CD4-positive, alpha-beta memory T cell (primary cell): ENCODE measurements around the gene ZNF674. TPM values are rescaled to one million over a fixed set of nuclear protein-coding genes. Genes with fewer than 3 reads are reported as not detected.

Experiments used
- CTCF ChIA-PET: fragments of 350-600 bp; sonication (Branson Sonifier 250); formaldehyde crosslinking; loops from one replicate; lab custom pipeline; 2021; ENCODE audit warnings: inconsistent platforms; ENCODE audit not compliant: partially characterized antibody; lab: Charles Lee
- POLR2A ChIA-PET: fragments of 350-600 bp; sonication (Branson Sonifier 250); formaldehyde crosslinking; loops from one replicate; lab custom pipeline; 2021; ENCODE audit not compliant: partially characterized antibody; lab: Charles Lee
- DNase-seq, 5 donors: peaks; one replicate each; pipeline versions ENCODE4 v3.0.0 to v3.0.0-alpha.2; 2020 to 2022; ENCODE audit warnings: mixed read lengths in 1 of 5
- H3K27ac ChIP-seq: one replicate; pipeline ENCODE4 v1.7.0; 2013; ENCODE audit warnings: low read depth, low read length
- H3K27me3 ChIP-seq: 2 replicates; pipeline ENCODE4 v1.7.0; 2013; ENCODE audit warnings: mild to moderate bottlenecking, low read length, moderate library complexity; ENCODE audit not compliant: insufficient read depth
- H3K36me3 ChIP-seq: 2 replicates; pipeline ENCODE4 v1.7.0; 2013; ENCODE audit warnings: mild to moderate bottlenecking, low read length, moderate library complexity; ENCODE audit not compliant: insufficient read depth
- H3K4me1 ChIP-seq: 2 replicates; pipeline ENCODE4 v1.7.0; 2013; ENCODE audit warnings: mild to moderate bottlenecking, low read length, moderate library complexity; ENCODE audit not compliant: insufficient read depth
- H3K4me3 ChIP-seq, 2 donors: one replicate each; pipeline ENCODE4 v1.7.0; 2013; ENCODE audit warnings: low read length in 2 of 2, mild to moderate bottlenecking in 1 of 2
- H3K9me3 ChIP-seq, 2 donors: one replicate each; pipeline ENCODE4 v1.7.0; 2013; ENCODE audit warnings: low read length in 2 of 2, control low read depth in 1 of 2; ENCODE audit not compliant: control insufficient read depth in 1 of 2
- H3K27ac Mint-ChIP-seq, 7 donors: one replicate each; pipeline ENCODE4 v1.8.0; 2020 to 2021; ENCODE audit warnings: mixed read lengths in 7 of 7, mild to moderate bottlenecking in 6 of 7, inconsistent platforms in 3 of 7, moderate library complexity in 3 of 7
- H3K27me3 Mint-ChIP-seq, 2 donors: one replicate each; pipeline ENCODE4 v1.8.0; 2020 to 2021; ENCODE audit warnings: mixed read lengths in 2 of 2
- H3K36me3 Mint-ChIP-seq, 2 donors: one replicate each; pipeline ENCODE4 v1.8.0; 2020 to 2021; ENCODE audit warnings: mixed read lengths in 2 of 2, inconsistent platforms in 1 of 2, mild to moderate bottlenecking in 1 of 2
- H3K4me1 Mint-ChIP-seq, 4 donors: one replicate each; pipeline ENCODE4 v1.8.0; 2020 to 2021; ENCODE audit warnings: mixed read lengths in 4 of 4, mild to moderate bottlenecking in 1 of 4
- H3K4me3 Mint-ChIP-seq, 8 donors: one replicate each; pipeline ENCODE4 v1.8.0; 2020 to 2021; ENCODE audit warnings: mixed read lengths in 8 of 8, mild to moderate bottlenecking in 7 of 8, moderate library complexity in 6 of 8, inconsistent platforms in 3 of 8
- H3K9me3 Mint-ChIP-seq, 8 donors: one replicate each; pipeline ENCODE4 v1.8.0; 2020 to 2021; ENCODE audit warnings: mixed read lengths in 8 of 8, mild to moderate bottlenecking in 5 of 8, inconsistent platforms in 3 of 8, moderate library complexity in 1 of 8
- intact Hi-C: fragments of 100-400 bp; cut with micrococcal nuclease; formaldehyde crosslinking; loops from one replicate; pipeline ENCODE4 v1.15.1; 2023
- polyA plus RNA-seq, 2 donors: library from polyadenylated mRNA; unstranded; fragments of 300-500 nt; fragmentation: Illumina TruSeq; gene quantifications; one replicate each; pipeline ENCODE4 v1.2.3, GENCODE V29; 2021
- total RNA-seq, 2 experiments: library from RNA; stranded (reverse); gene quantifications; one replicate each; pipeline ENCODE4 v1.2.3, GENCODE V29; 2021

Gene ZNF674
- total RNA-seq (1 to 10 TPM; 6.0 to 8.6 TPM), polyA plus RNA-seq (1 to 10 TPM in 1 of 2 donors, under 1 TPM in 1; 0.22 to 1.4 TPM)

DNA sequence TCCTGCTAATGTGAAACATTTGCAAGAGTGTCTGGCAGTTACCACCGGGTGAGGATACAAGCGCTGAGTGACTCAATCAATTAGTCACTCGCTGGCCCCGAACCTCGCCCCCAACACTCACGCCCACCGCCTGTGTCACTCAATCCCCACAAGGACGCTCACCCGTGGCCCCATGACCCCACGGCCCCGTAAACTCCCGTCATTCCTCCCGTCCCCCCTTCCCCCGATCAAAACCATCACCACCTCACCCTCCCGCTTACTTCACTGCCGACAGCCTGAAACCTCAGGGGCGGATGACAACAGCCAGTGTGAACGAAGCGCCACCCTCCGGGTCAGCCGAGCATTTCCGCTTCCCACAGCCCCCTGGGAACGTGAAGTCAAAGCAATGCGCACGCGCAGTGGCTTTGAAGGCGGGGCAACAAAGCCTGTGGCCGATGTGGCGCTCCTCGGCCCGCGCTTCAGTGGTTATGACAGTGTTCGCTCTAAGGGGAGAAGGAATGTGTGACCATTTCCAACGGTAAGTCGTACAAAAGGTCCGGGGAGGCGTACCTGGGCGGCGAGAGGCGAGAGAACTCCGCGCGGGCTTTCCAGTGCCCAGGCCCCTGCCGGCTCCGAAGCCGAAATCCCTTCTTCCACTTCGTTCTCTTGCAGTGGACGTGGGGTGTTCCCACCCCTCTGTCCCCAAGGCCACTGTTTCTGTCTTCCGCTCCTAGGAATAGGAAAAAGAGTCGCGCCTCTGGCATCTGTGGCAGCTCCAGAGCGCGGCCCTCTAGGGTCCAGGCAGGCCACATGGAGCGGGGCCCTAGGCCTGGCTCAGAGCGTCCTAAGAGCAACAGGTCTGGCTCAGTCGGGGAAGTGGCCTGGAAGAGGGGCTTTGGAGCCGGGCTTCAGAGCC, at the start of gene ZNF674:
TSS of gene ZNF674 (minus strand) at position 311 of the 895 bp plus-strand sequence. CDS start 3,334 bp downstream, outside the sequence.
- H3K27me3 Mint-ChIP-seq: no peaks in the 10 kb centered on the region
- peak; percentile 91 to 97 (median 92) for DNase-seq
- H3K27ac ChIP-seq: peak within 1 kb of the TSS; percentile 94
- H3K4me1 ChIP-seq: peaks cover 29% of the 10 kb centered on the region
- H3K4me3 Mint-ChIP-seq: peak within 1 kb of the TSS; percentile 89 to 97 (median 94)
- ChIA-PET POLR2A (no interaction called here), CTCF (no interaction called here)
- peaks cover 4 to 18% of the 10 kb centered on the region in 2 donors for H3K36me3 Mint-ChIP-seq
- H3K4me3 ChIP-seq: peak within 1 kb of the TSS; percentile 61 to 81
- intact Hi-C loops: loop anchor here (1.0 to 2.0 kb wide), 2 partner anchors 28 to 99 kb away; partner anchors contain the start of gene CHST7
- peaks cover 0 to 2% (median 0%) of the 10 kb centered on the region in 8 donors for H3K9me3 Mint-ChIP-seq
- H3K4me1 Mint-ChIP-seq: peaks cover 14 to 35% (median 22%) of the 10 kb centered on the region in 4 donors
- H3K36me3 ChIP-seq: peaks cover 3% of the 10 kb centered on the region
- H3K27ac Mint-ChIP-seq: peak within 1 kb of the TSS; percentile 91 to 99 (median 98)
- H3K27me3 ChIP-seq: no peaks in the 10 kb centered on the region
- H3K9me3 ChIP-seq: no peaks in the 10 kb centered on the region

- DNase-seq: no peak
- no peaks in the 10 kb centered on the region for H3K36me3 ChIP-seq
- Mint-ChIP-seq H3K27me3 (no peaks in the 10 kb centered on the region), H3K36me3 (peaks cover 3 to 5% of the 10 kb centered on the region in 2 donors), H3K9me3 (no peaks in the 10 kb centered on the region), H3K27ac (peak overlapping the region in 5 of 7 donors; percentile 38 to 91 (median 58)), H3K4me1 (peaks cover 19 to 64% (median 44%) of the 10 kb centered on the region in 4 donors), H3K4me3 (peak overlapping the region in 7 of 8 donors; percentile 2 to 54 (median 42))
- intact Hi-C loops: no loop called here
- H3K4me3 ChIP-seq: no peak overlapping the region
- H3K27ac ChIP-seq: no peak overlapping the region
- ChIA-PET POLR2A (interaction anchor here (0.8 to 6.1 kb wide), 6 partner anchors 10 to 52 kb away, joined by 3 to 83 read pairs (median 6); partner anchors contain the start of gene CHST7), CTCF (interaction anchor here (1.2 to 6.5 kb wide), 4 partner anchors 9 to 52 kb away, joined by 3 to 39 read pairs (median 3); no protein-coding TSS in a partner anchor)
- H3K4me1 ChIP-seq: peaks cover 54% of the 10 kb centered on the region
- no peaks in the 10 kb centered on the region for H3K27me3 ChIP-seq
- no peaks in the 10 kb centered on the region for H3K9me3 ChIP-seq
Observed at GRCh38 chrX:46589977-46590723, 44.9 kb upstream of the ZNF674 start.

DNA sequence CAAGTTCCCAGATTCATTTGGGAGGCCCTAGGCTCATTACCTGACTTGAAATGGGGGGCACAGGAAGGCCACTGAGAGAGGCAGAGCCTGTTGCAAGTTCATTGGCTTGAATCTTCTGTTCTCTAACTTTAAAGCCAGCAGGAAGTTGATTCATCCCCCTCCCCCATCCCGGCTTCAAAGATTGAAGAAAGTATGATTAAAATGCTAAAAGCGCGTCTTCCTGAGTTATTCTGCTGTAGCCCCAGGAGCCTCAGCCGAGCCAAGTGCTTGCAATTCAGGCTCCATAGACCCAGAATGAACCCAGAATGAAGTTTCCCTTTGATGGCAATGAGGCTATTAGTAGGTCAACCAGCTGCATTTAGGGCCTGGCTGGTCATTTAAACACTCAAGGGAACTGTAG, 43.0 kb upstream of the ZNF674 start:
- Histone ChIP-seq H3K9me3 (no peaks in the 10 kb centered on the region), H3K27me3 (no peaks in the 10 kb centered on the region), H3K4me3 (peak overlapping the region in 1 of 2 donors; percentile 6), H3K27ac (peak overlapping the region; percentile 47), H3K36me3 (no peaks in the 10 kb centered on the region), H3K4me1 (peaks cover 61% of the 10 kb centered on the region)
- ChIA-PET POLR2A (interaction anchor here (0.7 to 6.1 kb wide), 5 partner anchors 11 to 1810 kb away, joined by 3 to 83 read pairs (median 8); partner anchors contain the start of gene CHST7), CTCF (interaction anchor here (1.1 to 6.5 kb wide), 4 partner anchors 8 to 54 kb away, joined by 3 to 39 read pairs (median 8); no protein-coding TSS in a partner anchor)
- intact Hi-C loops: loop anchor here (1.0 kb wide), 1 partner anchor 15 kb away; the partner anchor contains the start of gene CHST7
- Mint-ChIP-seq H3K36me3 (peaks cover 5% of the 10 kb centered on the region in 2 donors), H3K27ac (peak overlapping the region; percentile 89 to 94 (median 91)), H3K9me3 (no peaks in the 10 kb centered on the region), H3K4me1 (peaks cover 23 to 68% (median 45%) of the 10 kb centered on the region in 4 donors), H3K27me3 (no peaks in the 10 kb centered on the region), H3K4me3 (peak overlapping the region; percentile 75 to 88 (median 80))
- peak in 4 of 5 donors; percentile 35 to 65 (median 38) for DNase-seq

GRCh38 chrX:46587753-46588171, 42.5 kb upstream of the ZNF674 start:
- ChIA-PET CTCF (interaction anchor here (1.1 to 6.5 kb wide), 5 partner anchors 9 to 54 kb away, joined by 3 to 39 read pairs (median 8); no protein-coding TSS in a partner anchor), POLR2A (interaction anchor here (0.8 to 6.1 kb wide), 5 partner anchors 11 to 30 kb away, joined by 3 to 83 read pairs (median 8); partner anchors contain the start of gene CHST7)

DNA sequence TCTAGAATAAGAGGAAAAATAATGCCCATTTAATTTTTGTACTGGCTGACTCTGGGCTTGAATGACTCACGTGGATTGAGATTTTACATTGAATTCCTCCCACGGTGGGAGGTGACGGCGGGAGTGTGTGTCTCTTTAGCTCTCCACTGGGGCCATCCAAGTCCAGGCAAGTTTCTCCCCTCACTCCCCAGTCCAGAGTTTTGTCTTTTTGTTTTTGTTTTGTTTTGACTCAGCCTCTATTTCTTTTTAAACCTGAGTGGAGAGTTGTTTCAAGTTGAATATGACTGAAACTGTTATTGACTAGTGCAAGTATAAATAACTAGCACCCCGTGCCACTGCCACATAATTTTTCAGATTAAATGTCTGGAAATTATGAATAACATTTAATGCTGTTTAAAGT, 41.9 kb upstream of the ZNF674 start:
- H3K36me3 Mint-ChIP-seq: peaks cover 5% of the 10 kb centered on the region in 2 donors
- no peaks in the 10 kb centered on the region for H3K27me3 Mint-ChIP-seq
- ChIA-PET POLR2A (interaction anchor here (0.8 to 6.1 kb wide), 5 partner anchors 10 to 30 kb away, joined by 3 to 83 read pairs (median 8); partner anchors contain the start of gene CHST7), CTCF (interaction anchor here (1.1 to 6.5 kb wide), 5 partner anchors 9 to 55 kb away, joined by 3 to 39 read pairs (median 8); no protein-coding TSS in a partner anchor)
- Histone ChIP-seq H3K27me3 (no peaks in the 10 kb centered on the region), H3K4me1 (peaks cover 68% of the 10 kb centered on the region), H3K27ac (peak overlapping the region; percentile 47), H3K9me3 (no peaks in the 10 kb centered on the region), H3K4me3 (peak overlapping the region in 1 of 2 donors; percentile 6), H3K36me3 (no peaks in the 10 kb centered on the region)
- peak overlapping the region; percentile 41 to 88 (median 58) for H3K4me3 Mint-ChIP-seq
- peak overlapping the region; percentile 28 to 91 (median 85) for H3K27ac Mint-ChIP-seq
- intact Hi-C loops: no loop called here
- no peaks in the 10 kb centered on the region for H3K9me3 Mint-ChIP-seq
- no peak for DNase-seq
- H3K4me1 Mint-ChIP-seq: peaks cover 25 to 73% (median 50%) of the 10 kb centered on the region in 4 donors

More at GRCh38 chrX:46587753-46588171, 42.5 kb upstream of the ZNF674 start:
- peaks cover 23 to 72% (median 47%) of the 10 kb centered on the region in 4 donors for H3K4me1 Mint-ChIP-seq
- no peaks in the 10 kb centered on the region for H3K36me3 ChIP-seq
- no peaks in the 10 kb centered on the region for H3K27me3 ChIP-seq
- H3K36me3 Mint-ChIP-seq: peaks cover 5% of the 10 kb centered on the region in 2 donors
- H3K27me3 Mint-ChIP-seq: no peaks in the 10 kb centered on the region
- peak overlapping the region; percentile 6 to 32 for H3K4me3 ChIP-seq
- peak overlapping the region; percentile 75 to 88 (median 80) for H3K4me3 Mint-ChIP-seq
- H3K9me3 Mint-ChIP-seq: no peaks in the 10 kb centered on the region
- no peaks in the 10 kb centered on the region for H3K9me3 ChIP-seq
- intact Hi-C loops: loop anchor here (1.0 kb wide), 1 partner anchor 14 kb away; the partner anchor contains the start of gene CHST7
- H3K27ac Mint-ChIP-seq: peak overlapping the region; percentile 89 to 94 (median 91)
- DNase-seq: no peak
- H3K27ac ChIP-seq: peak overlapping the region; percentile 47
- H3K4me1 ChIP-seq: peaks cover 62% of the 10 kb centered on the region

DNA sequence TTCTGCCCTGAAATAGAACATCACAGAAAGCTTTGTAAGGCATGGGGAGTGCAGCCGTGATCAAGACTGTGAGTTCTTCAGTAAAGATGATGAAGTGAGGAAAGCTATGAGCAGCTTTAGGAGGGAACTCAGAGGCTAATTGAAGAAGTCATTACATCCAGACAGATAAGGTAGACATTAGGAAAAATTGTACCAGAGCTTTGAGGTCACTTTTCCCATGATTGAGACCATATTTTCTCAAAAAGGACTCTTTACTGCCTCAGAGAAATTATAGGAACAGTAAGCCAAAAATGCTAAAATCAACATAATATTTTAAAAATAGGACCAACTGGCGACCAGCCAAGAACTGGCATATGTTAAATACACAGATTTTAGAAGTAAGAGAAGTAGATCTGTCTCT, 39.5 kb upstream of the ZNF674 start:
- ChIA-PET CTCF (no interaction called here), POLR2A (interaction anchor here (1.1 kb wide), 1 partner anchor 9 kb away, joined by 3 read pairs; no protein-coding TSS in a partner anchor)
- Mint-ChIP-seq H3K27ac (peak overlapping the region in 3 of 7 donors; percentile 34 to 66 (median 53)), H3K4me1 (peaks cover 26 to 68% (median 46%) of the 10 kb centered on the region in 4 donors), H3K36me3 (peaks cover 0 to 6% of the 10 kb centered on the region in 2 donors), H3K9me3 (no peaks in the 10 kb centered on the region), H3K27me3 (no peaks in the 10 kb centered on the region), H3K4me3 (peak overlapping the region in 2 of 8 donors; percentile 17 to 39)
- H3K4me1 ChIP-seq: peaks cover 65% of the 10 kb centered on the region
- no peaks in the 10 kb centered on the region for H3K36me3 ChIP-seq
- no peak for DNase-seq
- H3K27ac ChIP-seq: no peak overlapping the region
- no peak overlapping the region for H3K4me3 ChIP-seq
- H3K9me3 ChIP-seq: no peaks in the 10 kb centered on the region
- intact Hi-C loops: no loop called here
- H3K27me3 ChIP-seq: no peaks in the 10 kb centered on the region
